GM21528 (cell line): ENCODE measurements around the gene E2F3.
"Not testable (repeated sequence)": the region's sequence is repeated elsewhere in the genome, so short reads cannot be mapped to it uniquely, and the experiment has no call there.

Experiments
- ATAC-seq: cut with Tn5 transposase; IDR thresholded peaks from one replicate; pipeline ENCODE4 v1.9.1; 2021; ENCODE audit warnings: mild to moderate bottlenecking, moderate library complexity; ENCODE audit not compliant: unreplicated experiment, low FRiP score

Gene E2F3

GRCh38 chr6:20497216-20498040 is 95.7 kb downstream of the E2F3 start:
- no peak for ATAC-seq

- ATAC-seq: no peak
Observed at GRCh38 chr6:20498041-20498385, 96.3 kb downstream of the E2F3 start.

- ATAC-seq: no peak
Observed at GRCh38 chr6:20509212-20509611, 107.5 kb downstream of the E2F3 start.

DNA sequence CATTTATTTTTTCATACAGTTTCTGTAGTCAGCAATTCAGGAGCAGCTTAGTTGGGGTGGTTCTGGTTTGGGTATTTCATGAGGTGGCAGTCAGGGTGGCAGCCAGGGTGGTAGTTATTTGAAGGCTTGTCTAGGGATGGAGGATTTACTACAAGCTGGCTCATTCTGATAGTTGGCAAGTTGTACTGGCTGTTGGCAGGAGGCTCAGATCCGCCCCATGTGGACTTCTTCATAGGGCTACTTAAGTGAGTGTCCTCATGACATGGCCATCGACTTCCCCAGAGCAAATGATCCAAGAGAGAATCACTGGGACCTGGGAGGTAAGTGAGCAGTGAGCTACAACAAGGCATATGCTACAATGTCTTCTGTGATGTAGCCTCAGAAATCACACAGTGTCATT is 110.2 kb downstream of the E2F3 start:
- no peak for ATAC-seq

GRCh38 chr6:20525208-20525607 is 123.5 kb downstream of the E2F3 start:
- not testable (repeated sequence) for ATAC-seq

- not testable (repeated sequence) for ATAC-seq
Observed at GRCh38 chr6:20529086-20529448, 127.4 kb downstream of the E2F3 start.

GRCh38 chr6:20532881-20533280 is 131.2 kb downstream of the E2F3 start:
- ATAC-seq: no peak

DNA sequence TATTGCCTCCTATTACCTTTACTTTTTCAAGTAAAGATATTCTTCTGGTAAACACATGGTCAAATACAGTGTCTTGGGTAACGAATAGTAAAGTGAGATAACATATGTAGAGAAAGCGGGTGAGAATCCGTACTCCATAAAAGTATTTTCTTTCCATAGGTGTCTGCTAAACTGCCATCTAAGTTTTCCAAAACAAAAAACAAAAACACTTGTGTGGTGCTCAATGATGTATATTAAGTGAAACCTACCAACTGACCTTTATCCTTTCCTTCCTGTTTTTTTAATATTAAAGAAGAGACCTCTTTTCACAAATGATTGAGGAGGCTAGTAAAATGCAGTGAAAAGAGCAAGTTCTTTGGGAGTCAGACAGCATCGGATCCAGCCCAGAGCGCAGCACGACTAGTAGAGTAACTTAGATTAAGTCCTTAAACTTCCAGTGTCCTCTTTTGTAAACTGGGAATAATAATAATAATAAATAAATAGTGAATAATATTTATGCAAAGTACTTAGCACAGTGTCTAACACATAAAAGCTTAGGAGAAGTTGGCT is 132.1 kb downstream of the E2F3 start:
- no peak for ATAC-seq

DNA sequence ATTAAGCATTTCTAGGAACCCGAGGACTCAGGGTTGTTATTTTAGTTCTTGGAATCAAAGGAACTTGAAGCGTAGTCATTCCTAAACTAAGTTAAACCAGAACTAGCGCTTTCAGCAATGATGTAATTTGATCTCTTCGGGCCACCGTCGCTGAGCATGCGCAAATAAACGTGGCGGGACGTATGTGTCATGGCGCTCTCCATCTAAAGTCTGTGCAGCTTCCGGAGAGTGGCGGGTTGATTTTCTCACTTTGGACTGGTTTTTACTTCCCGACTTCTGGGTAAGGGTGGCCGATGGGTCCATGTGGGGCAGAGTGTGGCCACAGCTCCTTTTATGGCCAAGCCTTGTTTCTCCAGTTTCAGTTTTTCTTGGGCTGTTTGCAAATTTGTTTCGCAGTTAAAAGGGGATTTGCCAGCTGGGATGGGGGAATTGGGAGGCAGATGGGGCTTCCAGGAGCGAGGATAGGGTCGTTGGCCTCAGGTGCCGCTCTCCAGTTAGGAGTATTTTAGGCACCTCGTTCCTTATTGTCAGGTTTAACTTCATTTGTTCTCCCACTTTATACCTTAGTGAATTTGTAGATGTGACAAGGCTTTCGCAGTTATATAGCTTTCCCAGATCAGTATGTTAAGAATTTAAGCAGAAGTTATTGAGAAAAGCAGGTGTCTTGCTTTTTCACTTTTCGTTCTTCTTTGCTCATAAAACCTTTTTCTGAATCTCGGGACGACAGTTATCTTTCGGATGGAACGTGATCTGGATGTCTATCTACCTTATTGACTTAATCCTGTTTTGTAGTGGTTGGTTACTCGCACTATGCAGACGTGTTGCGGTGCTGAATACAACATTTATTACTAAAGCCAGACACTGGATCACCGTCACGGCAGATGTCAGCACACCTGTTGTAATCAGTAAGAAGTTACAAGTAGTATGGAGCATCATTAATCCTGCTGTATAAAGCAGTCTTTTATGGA is 132.9 kb downstream of the E2F3 start, which contains the start of gene CDKAL1:
Gene CDKAL1, plus strand, starts transcription at position 163 of the 968 bp plus-strand sequence. CDS start 11,894 bp downstream, outside the sequence.
- peak; percentile 78 for ATAC-seq

DNA sequence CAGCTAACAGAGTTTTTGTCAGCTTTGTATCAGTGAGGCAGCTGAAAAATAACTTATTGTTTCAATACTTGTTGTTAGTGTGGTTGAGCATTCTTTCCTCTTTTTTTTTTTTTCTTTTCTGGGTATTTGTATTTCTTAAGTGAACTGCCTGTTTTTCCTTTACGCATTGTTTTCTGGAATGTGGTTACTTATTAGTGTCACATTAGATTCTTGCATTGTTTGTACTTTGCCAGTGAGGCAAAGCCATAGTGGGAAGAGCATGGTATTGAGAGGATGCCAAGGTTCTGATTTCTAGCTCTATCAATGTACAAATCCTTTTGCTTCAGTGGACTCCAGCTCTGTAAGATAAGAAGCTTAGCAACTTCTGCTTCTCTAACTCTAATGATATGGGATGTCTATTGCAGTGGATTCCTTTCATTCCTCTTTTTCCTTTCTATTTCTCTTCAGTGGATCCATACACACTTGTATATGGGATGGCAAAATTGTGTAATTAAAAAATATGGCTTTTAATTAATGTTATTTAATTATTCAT is 136.5 kb downstream of the E2F3 start:
- ATAC-seq: no peak

DNA sequence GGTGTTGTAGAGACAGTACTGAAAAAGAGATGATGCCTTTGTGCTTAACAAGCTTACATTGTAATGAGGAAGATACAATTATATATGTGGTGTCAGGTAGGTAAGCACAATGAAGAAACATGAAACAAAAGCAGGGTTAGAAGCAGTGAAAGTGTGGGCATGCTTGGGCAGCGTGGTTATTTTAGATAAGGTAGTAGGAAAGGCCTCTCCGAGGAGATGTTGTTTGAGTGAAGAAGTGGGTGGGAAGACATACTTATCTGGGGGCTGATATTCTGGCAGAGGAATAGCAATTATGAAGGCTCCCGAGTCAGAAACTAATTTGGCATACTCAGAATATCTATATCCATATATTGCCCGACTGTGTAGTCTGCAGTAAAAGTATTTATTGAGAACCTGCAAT is 137.2 kb downstream of the E2F3 start:
- ATAC-seq: no peak

DNA sequence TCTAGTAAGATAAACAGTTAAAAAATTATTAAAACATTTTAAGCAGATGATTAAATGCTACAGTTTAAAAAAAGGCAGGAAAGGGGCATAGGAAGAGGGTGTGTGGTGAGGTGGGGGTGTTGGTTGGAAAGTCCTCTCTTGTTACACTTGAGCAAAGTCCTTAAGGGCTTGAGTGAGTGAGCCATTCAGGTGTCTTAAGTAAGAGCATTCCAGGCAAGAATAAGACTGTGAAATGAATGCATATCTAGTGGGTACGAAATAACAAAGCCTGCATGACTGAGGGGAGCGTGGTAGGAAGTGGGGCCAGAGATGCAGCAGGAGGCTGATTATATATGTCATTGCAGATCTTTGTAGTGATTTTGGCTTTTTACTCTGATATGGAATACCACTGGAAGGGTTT is 137.7 kb downstream of the E2F3 start:
- no peak for ATAC-seq

- no peak for ATAC-seq
Observed at GRCh38 chr6:20540683-20541082, 139.0 kb downstream of the E2F3 start.

DNA sequence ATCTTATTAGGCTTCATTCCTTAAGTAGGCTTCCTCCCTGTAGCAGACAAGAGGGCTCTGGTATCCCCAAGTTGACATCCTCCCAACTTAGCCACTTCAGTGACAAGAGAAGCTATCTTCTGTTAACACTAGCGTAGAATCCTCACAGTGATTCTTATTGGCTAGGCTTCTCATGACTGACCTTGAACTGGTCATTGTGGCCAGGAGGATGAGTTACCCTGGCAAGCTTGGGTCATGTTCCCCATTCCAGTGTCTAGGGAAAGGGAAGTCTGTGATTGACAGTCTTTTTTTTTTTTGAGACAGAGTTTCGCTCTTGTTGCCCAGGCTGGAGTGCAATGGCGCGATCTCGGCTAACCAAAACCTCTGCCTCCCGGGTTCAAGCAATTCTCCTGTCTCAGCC is 139.7 kb downstream of the E2F3 start:
- no peak for ATAC-seq

- peak; percentile 98 for ATAC-seq
Observed at GRCh38 chr6:20542927-20543602, 141.4 kb downstream of the E2F3 start.
